Glutamatergic neuron (in vitro differentiated cells): ENCODE measurements around the gene NUDT1. TPM values are rescaled to one million over a fixed set of nuclear protein-coding genes. Genes with fewer than 3 reads are reported as not detected.

ENCODE experiments used
- DNase-seq: peaks from one replicate; pipeline ENCODE4 v3.0.0; 2022
- H3K27ac Mint-ChIP-seq: one replicate; pipeline ENCODE4 v1.8.0; 2020; ENCODE audit warnings: mild to moderate bottlenecking, mixed read lengths, inconsistent platforms; ENCODE audit not compliant: unreplicated experiment
- H3K27me3 Mint-ChIP-seq: one replicate; pipeline ENCODE4 v1.8.0; 2020; ENCODE audit warnings: mild to moderate bottlenecking, moderate library complexity, mixed read lengths, inconsistent platforms; ENCODE audit not compliant: unreplicated experiment
- H3K36me3 Mint-ChIP-seq: one replicate; pipeline ENCODE4 v1.8.0; 2020; ENCODE audit warnings: mild to moderate bottlenecking, mixed read lengths, inconsistent platforms; ENCODE audit not compliant: unreplicated experiment
- H3K4me1 Mint-ChIP-seq: one replicate; pipeline ENCODE4 v1.8.0; 2020; ENCODE audit warnings: mild to moderate bottlenecking, low read depth, mixed read lengths, inconsistent platforms; ENCODE audit not compliant: unreplicated experiment
- H3K4me3 Mint-ChIP-seq: one replicate; pipeline ENCODE4 v1.8.0; 2020; ENCODE audit warnings: mild to moderate bottlenecking, mixed read lengths, inconsistent platforms; ENCODE audit not compliant: unreplicated experiment
- H3K9me3 Mint-ChIP-seq: one replicate; pipeline ENCODE4 v1.8.0; 2020; ENCODE audit warnings: mild to moderate bottlenecking, moderate library complexity, mixed read lengths, inconsistent platforms; ENCODE audit not compliant: unreplicated experiment
- CTCF ChIP-seq: fragments of 200-600 bp; sonication (generic); IDR thresholded peaks from one replicate; pipeline ENCODE4 v1.5.0; 2021; ENCODE audit not compliant: partially characterized antibody, unreplicated experiment
- total RNA-seq: library from RNA; stranded (reverse); fragmentation: NEBNext Ultra II Directional; extraction: Animal tissue kit (Norgen Biotek cat#: 25700); gene quantifications from one replicate; pipeline ENCODE4 v1.2.1, GENCODE V29; 2021; ENCODE audit not compliant: unreplicated experiment

NUDT1 gene
- total RNA-seq, 1 donor from 2014 or later: 19.5 TPM

DNA sequence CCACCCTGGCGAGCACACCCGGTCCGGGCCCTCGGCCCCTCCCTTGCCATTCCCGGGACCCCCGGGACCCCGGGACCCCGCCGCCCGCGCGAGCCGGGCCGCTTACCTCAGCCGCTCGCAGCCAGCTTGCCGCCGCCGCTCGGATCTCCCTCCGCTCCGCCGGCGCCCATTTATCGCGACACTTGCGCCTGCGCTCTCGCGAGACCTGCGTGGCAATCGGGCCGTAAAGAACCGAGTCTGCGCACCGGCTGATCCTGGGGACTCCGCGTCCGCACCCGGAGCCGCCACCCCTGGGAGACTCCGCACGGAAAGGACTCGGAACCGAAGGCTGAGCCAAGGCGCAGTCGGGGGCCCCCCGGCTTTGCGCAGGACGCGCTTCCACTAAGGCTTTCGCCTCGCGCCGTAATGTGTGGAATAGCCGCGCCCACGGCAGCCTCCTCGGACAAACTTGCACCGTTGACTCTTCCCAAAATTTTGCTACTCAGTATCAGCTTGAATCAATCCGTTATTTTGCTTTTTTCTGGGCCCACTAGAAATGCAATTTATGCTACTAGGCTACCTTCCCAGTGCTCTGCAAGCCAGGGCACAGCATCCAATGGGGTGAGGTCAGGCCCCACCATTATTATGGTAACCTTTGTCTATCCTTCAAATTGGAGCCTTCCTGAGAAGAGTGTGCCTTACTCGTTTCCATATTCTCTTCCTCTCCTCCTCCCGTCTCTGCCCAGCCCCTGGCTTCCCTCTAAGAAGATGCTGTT lies 9.1 kb upstream of the NUDT1 start, which contains the start of gene MAD1L1:
MAD1L1 (minus strand) TSS at position 180 of the 755 bp plus-strand sequence. CDS start 2,812 bp downstream, outside the sequence.
- peak; percentile 97 for DNase-seq
- Mint-ChIP-seq H3K4me3 (peak within 1 kb of the TSS; percentile 99), H3K36me3 (peaks cover 4% of the 10 kb centered on the region), H3K27me3 (peaks cover 5% of the 10 kb centered on the region), H3K27ac (peak within 1 kb of the TSS; percentile 99), H3K4me1 (peaks cover 8% of the 10 kb centered on the region), H3K9me3 (peaks cover 5% of the 10 kb centered on the region)
- no peak for TF ChIP-seq CTCF

GRCh38 chr7:2233926-2234325 lies 8.1 kb upstream of the NUDT1 start:
- DNase-seq: no peak
- Mint-ChIP-seq H3K27me3 (peaks cover 5% of the 10 kb centered on the region), H3K4me1 (peaks cover 8% of the 10 kb centered on the region), H3K36me3 (peaks cover 4% of the 10 kb centered on the region), H3K9me3 (peaks cover 3% of the 10 kb centered on the region), H3K4me3 (peak overlapping the region; percentile 81), H3K27ac (peak overlapping the region; percentile 75)
- no peak for TF ChIP-seq CTCF

GRCh38 chr7:2237109-2237602 lies 4.9 kb upstream of the NUDT1 start:
- Mint-ChIP-seq H3K27ac (no peak overlapping the region), H3K4me3 (no peak overlapping the region), H3K4me1 (no peaks in the 10 kb centered on the region), H3K9me3 (peaks cover 2% of the 10 kb centered on the region), H3K36me3 (no peaks in the 10 kb centered on the region), H3K27me3 (peaks cover 7% of the 10 kb centered on the region)
- no peak for DNase-seq
- TF ChIP-seq CTCF: no peak

- peaks cover 3% of the 10 kb centered on the region for H3K27me3 Mint-ChIP-seq
- no peak overlapping the region for H3K4me3 Mint-ChIP-seq
- TF ChIP-seq CTCF: no peak
- H3K9me3 Mint-ChIP-seq: no peaks in the 10 kb centered on the region
- H3K36me3 Mint-ChIP-seq: no peaks in the 10 kb centered on the region
- DNase-seq: no peak
- H3K4me1 Mint-ChIP-seq: peaks cover 1% of the 10 kb centered on the region
- H3K27ac Mint-ChIP-seq: no peak overlapping the region
Observed at GRCh38 chr7:2239242-2239641, 2.8 kb upstream of the NUDT1 start.
